NCI-H1417 (cell line): Measurements from ENCODE around the gene HNRNPA2B1.
"Not testable (repeated sequence)": the region's sequence is repeated elsewhere in the genome, so short reads cannot be mapped to it uniquely, and the experiment has no call there.

Source experiments
- DNase-seq, 3 experiments: peaks; one replicate each; lab custom pipeline; 2025; lab: John Stamatoyannopoulos, UW

The HNRNPA2B1 gene

DNA sequence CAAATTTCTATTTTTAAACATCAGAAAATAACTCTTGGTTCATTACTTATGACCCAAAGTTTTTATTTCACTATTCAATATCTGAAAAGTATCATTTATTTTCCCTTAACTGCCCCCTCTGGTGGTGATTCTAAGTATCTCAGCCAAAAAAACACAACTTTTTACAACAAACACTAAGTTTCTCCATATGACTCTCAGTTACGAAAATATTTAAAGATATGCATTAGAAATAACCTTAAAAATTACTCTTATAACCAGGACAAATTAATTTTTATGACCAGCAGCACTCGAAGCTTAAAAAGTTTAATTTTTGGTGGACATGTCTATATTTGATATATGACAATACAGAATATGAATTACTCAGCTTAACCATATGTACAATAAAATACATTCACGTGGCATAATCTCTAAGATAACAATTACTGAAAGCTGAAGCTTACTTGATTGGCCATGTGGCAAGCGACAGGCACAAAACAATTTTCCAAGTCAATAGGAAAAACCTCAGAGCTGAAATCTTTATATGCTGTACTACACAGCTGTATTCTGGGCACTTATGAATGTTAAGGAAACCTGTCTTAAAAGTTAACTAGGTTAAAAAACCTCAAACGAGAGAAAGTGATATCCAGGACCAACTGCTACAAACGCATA, 2.3 kb downstream of the HNRNPA2B1 start:
- DNase-seq: peak; percentile 17 to 72 (median 38)

DNA sequence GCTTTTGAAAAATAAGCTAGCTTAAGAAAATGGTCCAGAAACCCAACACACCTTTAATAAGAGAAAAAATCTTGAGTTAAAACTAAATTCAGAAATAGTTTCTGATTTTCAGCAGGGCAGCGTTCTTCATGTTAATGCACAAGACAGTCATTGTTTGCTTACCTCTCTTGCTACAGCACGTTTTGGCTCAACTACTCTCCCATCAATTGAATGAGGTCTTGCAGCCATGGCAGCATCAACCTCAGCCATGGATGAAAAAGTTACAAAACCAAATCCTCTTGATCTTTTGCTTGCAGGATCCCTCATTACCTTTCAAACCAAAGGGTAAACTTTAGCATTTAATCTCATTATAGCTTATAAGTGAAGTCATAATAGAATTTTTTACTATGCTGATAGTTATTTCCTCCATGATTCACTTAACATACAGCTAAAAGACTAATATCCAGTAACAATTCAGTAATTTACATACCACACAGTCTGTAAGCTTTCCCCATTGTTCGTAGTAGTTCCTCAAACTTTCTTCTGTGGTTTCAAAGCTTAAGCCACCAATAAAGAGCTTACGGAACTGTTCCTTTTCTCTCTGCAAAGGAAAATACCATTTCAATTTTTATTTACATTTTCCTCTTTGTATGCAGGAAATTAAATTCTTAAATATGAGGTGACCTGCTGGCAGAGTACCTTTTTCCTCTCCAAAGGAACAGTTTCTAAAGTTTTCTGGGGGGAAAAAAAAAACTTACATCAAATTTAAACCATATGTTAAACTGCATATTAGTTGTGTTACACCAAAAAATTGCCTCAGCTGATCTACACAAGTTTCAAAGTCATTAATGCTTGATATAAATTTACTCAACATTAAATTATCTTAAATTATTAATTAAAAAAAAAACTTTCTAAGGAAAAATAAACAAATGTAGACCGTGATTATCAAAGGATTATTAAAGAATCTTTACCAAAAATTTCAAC, 3.1 kb downstream of the HNRNPA2B1 start:
- DNase-seq: peak in 1 of 3 experiments; percentile 66

DNA sequence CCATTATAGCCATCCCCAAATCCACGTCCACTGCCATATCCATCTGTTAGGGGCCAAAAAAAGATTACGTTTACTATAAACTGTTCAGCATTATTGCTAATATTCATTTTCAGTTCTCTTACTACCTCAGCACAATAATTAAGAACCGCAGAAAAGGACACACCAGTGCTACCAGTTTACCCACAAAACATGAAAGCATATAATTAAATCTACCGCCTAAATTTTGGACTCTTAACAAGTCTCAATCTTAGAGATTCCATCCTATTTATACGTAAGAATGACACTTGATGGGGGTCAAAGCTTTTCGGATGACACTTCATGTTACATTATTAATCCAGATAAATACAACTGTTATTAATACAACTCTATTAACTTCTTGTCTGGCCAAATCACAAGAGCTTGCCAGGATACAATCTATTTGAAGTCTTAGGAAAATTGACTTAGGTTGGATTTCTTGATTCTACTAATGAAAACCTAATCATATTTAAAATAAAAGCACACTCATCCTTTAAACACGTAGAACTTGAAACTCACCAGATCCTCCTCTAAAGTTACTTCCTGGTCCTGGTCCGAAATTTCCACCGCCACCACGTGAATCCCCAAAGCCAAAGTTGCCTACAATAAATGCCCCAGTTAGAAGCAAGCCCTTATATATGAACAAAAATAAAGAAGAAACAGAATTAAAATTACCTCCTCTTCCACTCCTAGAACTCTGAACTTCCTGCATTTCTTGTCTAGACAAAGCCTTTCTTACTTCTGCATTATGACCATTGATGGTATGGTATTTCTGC, 4.5 kb downstream of the HNRNPA2B1 start:
- DNase-seq: peak in 1 of 3 experiments; percentile 52

DNA sequence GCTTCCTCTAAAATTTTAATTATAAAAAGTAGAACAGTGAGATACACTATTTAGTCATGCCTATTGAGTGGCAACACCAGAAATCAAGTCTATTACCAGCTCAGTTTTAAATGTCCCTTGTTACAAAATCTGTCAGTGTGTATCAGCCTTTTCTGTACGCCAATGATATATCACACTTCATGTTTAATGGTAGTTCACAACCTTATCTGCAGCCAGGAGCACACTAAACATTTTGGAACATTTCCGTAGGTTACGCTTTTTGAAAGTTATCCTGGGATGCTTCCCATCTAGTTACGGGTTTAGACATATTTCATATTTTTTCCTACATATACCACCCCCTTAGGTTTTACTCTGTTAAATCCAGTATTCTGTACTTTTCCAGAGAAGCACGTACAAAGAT, 5.4 kb downstream of the HNRNPA2B1 start:
- DNase-seq: no peak

DNA sequence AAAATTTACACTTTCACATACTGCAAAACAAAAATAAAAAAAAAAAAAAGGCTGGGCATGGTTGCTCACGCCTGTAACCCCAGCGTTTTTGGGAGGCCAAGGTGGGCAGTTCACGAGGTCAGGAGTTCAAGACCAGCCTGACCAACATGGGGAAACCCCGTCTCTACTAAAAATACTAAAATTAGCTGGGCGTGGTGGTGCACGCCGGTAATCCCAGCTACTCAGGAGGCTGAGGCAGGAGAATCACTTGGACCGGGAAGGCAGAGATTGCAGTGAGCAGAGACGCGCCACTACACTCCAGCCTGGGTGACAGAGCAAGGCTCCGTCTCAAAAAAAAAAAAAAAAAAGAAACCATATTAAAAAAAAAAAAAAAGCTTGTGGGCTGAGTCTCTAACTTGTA, 5.8 kb downstream of the HNRNPA2B1 start:
- not testable (repeated sequence) for DNase-seq

DNA sequence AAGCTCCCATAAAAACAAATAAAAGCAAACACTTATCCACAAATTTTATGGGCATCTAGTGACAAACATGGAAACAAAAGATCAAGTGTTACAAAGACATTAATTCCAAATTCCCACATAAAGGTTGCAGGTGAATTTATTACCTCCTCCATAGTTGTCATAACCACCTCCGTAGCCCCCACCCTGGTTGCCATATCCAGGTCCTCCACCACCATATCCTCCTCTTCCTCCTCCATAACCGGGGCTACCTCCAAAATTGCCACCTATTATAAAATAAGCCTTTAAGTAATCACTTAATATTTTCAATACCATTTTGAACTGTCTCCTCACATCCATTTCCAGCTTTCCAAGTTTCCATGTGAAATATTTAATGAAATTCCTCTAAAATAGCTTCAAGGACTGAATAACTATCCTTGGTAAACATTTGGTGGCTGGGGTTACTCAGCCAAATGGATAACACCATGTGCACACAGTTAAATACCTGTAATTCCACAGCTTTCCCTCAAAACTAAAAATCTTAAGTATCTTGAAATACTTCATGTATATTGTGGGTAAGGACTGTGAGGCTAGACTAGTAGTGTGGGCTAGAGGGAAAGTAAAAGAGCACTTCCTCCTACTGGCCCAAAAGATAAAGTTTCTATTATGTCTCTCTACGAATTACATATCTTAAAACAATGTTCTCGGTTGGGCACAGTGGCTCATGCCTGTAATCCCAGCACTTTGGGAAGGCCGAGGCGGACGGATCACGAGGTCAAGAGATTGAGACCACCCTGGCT, 6.9 kb downstream of the HNRNPA2B1 start:
- no peak for DNase-seq

DNA sequence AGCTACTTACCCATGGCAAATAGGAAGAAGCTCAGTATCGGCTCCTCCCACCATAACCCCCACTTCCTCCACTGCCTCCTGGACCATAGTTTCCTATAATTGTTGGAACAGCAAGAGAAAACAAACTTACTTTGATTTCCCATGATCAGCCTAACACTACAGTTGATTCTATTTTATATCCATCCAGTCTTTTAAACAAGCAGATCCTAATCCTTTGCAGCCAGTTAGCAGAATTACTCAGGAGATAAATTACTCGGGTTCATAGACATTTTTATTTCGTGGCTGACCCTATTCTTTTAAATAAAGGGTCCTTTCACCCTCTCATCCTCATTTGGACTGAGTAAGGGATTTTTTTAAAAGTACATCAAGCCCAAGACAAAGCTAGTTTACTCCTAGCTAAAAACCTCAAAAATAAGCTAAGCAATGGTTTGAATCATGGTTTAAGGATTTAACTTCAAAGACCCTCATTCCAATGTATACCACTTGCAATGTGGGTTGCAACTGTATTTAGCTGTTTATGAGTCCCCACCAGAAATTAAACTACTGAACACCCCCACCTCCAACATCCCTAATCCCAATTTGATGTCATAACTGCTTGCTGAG, 8.0 kb downstream of the HNRNPA2B1 start:
- peak in 1 of 3 experiments; percentile 53 for DNase-seq

DNA sequence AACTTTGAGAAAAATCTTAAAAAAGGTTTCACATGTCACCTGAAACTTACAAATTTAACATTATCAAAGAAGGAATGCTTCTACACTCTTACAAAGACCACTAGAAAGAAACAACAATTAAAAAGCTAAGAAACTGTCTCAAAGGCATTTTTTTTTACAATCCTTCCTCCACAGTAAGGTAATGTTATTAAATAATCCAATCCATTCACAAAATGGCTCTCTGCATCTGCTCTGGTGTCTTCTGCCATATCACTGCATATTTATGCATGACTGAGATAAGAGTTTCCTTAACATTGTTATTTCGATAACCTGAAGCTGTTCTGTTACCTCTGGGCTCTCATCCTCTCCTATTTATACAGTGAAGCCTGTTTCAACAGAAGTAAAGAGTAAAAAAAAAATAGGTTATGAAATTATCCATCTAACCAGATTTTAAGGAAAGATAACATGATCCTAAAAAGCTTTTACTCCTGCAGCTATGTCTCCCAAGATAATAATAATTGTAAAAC, 8.5 kb downstream of the HNRNPA2B1 start:
- peak in 1 of 3 experiments; percentile 55 for DNase-seq

DNA sequence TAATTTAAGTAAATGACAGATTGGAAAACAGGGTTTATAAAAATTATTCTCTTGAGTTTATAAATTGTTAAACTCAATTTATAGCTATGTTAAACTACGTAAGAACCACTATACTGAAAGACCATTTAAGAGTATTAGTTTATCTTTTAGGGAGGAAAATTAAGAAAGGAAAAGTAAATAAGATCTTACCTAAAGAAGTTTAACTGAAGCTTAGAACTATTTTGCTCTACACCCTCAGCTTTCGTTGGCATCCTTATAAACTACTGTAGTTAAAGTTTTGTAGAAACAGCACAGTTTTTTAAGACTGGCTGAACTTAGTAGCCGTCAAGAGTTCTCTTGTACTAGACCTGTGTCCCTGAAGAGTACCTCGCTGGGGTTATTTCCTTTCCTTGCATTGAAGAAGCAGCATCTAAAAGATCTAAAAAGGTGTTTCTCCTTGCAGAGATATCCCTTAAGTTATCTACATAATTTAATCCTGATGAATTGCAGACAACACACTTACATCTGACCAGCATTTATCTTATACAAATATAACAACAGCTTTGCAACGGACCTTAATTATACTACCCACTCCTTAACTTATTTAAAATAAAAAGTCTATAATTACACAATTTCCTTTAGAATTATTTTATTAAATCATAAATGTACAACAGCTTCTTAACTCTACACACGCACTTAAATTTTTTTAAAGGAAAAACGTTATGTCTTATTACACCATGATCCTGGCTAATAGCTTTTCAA, 9.1 kb downstream of the HNRNPA2B1 start:
- no peak for DNase-seq

DNA sequence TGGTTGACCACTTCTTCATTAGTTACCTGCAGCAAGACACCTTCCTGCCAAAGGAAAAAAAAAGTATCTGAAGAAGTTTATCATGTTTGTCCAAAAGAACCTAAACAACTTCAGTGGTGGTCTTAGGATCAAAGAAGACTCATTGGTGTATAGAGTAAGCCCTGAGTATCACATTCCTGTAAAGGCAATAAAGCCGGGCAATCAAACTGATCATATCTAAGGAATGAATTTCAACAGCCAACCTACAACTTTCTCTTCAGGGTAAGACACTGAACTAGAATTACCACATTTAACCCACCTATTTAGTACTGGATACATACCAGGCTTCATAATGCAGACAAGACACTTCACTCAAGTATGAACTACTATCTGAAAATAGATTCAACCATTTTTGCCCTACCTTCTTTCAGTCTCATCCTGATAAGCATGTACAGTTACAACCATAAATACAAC, 10.1 kb downstream of the HNRNPA2B1 start:
- DNase-seq: no peak

DNA sequence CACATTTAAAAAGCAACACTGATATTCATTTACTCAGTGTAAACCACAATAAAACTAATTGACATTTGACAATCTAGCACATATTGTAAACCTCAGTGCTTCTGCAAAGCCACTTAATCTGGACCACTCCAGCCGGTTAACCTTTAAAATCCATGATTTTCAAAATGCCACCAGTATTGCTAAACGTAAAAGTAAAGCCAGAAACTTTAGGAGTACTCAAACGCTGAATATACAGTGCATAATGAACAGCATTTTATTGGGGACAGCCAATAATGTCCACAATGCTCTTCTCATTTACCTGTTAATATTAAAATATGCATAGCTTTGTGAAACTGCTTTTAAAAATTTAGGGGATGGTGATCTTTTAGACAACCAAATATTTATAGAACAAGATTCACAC, 10.8 kb downstream of the HNRNPA2B1 start:
- DNase-seq: no peak

DNA sequence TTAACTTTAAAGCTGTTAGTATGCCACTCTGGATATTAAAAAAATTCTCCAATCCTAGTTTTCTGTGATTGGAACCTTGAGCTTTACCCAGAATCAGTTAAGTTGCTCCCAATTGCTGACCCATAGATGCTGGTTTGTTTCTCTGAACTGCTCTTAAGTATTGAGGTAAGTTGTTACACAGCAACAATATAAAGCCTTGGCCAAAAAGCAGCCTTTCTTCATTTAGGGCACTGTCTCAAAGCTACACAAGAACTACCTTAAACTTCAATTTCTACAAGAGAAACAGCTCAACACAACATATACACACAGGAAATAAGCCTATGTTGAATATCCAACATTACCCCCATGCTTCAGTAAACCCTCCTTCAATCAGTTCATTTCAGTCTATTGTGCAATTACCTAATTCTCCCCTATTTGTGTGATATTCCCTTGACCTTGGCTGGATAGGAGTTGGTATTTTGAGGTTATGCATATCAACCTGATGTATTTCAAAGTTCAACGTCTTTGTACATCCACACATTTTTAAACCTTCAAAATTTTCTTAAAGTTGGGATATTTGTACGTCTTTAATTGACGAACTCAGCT, 11.5 kb downstream of the HNRNPA2B1 start:
- no peak for DNase-seq

DNA sequence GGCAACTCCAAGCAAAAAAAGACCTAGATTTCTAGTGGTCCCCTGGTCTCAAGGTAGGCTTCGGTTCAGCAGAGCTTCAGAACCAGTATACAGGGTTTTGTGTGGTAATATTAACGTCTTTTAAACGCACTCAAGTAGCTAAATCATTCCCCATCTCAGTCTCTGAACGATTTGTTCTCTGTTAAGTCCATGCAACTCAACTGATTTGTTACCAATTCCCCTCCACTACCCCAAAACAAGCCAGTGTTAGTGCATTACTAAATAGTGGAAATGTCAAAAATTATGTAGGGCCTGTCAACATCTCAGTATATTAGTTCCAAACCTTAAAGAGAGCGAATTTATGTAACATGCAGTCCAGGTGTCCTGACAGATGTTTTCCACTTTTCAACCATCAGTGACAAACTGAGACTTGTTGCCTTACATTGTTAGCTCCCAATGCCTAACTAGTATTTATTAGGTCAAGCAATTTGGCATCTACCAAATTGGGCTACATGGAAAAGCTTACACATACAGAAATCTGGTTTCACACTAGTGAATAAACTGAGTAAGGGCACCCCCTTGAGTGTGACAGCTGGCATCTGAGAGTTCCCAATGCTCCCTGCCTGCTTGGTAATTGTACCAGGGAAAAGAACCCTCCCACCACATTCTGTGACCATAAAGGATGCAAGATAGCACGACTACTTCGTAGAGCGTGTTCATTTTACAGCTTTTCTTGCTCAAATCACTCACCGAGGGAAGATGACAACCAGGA, 12.2 kb downstream of the HNRNPA2B1 start:
- DNase-seq: peak in 1 of 3 experiments; percentile 60

DNA sequence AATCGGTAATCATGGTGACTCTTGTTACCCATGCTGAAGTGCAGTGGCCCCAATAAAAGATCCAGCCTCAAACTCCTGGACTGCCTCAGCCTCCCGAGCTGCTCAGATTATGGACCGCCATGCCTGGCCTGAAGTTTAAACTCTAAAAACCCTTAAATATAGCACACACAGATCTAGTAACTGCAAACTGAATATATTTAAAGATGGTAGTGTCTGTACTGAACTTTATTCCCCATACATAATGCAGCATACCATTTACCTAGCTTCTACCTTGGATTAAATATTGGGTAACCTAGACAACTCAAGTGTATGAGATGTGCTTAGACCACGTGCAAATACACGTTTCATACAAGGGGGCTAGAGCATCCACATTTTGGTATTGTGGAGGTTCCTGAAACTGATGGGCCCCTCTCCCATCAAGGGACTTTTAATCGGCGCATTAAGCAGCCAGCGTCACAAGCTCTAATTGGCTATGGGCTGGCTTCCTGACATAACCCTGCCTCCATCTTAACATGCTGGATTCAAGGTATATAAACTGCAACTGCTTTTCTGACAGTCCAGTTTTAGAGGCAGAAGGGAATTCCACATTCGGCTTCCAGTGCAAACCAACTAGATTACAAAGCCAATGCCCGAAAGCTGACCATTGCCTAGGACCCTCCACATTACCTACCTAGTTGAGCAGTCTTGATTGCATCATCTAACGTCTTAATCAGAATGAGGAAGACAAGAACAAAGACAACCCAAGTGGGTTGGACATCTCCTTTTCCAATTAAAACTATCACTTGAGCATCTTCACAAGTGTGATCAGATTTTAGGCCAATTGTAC, 13.0 kb downstream of the HNRNPA2B1 start:
- DNase-seq: peak in 2 of 3 experiments; percentile 34 to 71

DNA sequence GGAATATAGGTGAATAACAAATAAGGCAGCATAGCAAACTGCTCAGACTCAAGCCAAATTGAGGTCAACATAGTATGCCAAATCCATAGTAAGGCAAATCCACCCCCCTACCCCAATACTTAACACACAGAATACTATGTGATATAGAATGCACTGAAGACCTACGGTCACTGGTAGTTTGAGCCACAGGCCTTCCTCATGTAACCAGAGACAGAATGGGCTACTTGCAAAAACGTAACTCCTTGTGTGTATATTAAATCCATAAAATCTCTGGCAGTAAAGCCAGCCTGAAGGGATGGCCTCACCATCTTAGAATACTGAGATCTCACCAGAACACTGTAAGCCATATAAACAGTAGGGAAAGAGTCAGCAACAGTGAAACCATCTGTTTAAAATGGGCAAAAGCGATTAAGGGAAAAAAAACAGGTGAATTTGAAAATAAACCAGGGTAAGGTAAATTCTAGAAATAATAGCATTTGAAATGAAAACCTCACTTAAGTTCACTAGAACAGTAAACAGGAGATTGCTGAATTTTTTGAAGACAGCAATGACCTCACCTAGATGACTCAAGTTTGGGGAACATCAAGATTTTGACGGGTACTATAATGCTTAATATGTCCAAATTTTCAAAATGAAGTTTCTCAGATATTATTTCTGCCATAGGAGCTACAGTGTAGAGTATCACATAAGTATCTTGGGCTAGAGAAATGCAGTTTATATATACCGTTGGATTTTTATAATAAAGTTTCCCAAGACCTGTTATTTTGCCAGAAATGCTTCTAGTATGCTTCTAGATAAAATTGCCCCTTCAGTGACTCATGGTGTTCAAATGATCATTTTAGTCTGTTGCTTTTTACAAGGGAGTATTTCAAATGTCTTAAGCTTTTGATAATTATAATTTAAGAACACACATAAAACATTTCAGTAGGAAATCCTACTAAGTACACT, 13.9 kb downstream of the HNRNPA2B1 start:
- peak in 1 of 3 experiments; percentile 54 for DNase-seq

DNA sequence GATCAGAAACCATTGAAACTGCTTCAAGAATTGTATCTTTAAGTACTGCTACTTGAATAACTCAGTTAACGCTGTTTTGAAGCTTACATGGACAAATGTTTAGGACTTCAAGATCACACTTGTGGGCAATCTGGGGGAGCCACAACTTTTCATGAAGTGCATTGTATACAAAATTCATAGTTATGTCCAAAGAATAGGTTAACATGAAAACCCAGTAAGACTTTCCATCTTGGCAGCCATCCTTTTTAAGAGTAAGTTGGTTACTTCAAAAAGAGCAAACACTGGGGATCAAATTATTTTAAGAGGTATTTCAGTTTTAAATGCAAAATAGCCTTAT, 14.7 kb downstream of the HNRNPA2B1 start:
- DNase-seq: no peak
